Stimulated activated CD4-positive, alpha-beta T cell treated with anti-CD3 and anti-CD28 coated beads, Interleukin-1b, Interleukin-23, amount 100 ng/mL, for 24 hours (primary cell): Measurements from ENCODE around the gene TMEM245.
"Not testable (repeated sequence)": the region's sequence is repeated elsewhere in the genome, so short reads cannot be mapped to it uniquely, and the experiment has no call there.

Source experiments
- DNase-seq, 4 experiments: peaks; one replicate each; pipeline ENCODE4 v3.0.0-alpha.2; 2020; ENCODE audit warnings: low read depth in 4 of 4, low spot score in 1 of 4

Gene TMEM245

GRCh38 chr9:109003116-109003515 is 116.6 kb downstream of the TMEM245 start:
- DNase-seq, result no peak

DNA sequence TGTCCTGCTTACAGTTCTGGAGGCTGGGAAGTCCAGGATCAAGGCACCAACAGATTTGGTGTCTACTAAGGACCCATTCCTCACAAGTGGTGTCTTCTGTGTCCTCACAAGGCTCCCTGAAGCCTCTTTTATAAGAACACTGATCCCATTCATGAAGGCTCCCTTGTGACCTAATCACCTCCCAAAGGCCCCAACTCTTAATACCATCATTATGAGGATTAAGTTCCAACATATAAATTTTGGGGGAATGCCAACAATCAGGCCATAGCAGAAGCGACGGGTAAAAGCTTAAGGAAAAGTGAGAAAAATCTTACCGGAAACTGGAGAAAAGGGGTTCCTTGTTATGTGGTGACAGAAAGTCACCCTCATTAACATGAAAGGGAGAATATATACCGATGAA is 117.6 kb downstream of the TMEM245 start:
- no peak for DNase-seq

- no peak for DNase-seq
Observed at GRCh38 chr9:109001275-109001676, 118.5 kb downstream of the TMEM245 start.

DNA sequence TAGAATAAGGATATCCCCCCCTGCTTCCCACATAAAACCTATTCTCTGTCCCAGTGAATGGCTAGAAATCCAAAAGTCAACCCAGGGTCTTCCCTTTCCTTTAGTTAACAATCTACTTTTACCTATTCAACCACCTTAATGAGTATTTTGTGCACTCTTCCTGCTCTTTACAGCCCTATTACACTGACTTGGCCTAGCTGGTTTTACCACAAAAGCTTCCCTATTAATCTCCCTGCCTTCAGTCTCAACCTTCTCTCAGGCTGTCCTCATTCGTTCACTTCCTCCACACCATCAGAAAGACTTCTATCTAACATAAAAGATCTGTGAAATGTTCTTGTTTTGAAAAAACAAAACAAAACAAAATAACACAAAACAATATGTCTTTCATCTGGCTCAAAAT is 122.6 kb downstream of the TMEM245 start:
- DNase-seq, result no peak

DNA sequence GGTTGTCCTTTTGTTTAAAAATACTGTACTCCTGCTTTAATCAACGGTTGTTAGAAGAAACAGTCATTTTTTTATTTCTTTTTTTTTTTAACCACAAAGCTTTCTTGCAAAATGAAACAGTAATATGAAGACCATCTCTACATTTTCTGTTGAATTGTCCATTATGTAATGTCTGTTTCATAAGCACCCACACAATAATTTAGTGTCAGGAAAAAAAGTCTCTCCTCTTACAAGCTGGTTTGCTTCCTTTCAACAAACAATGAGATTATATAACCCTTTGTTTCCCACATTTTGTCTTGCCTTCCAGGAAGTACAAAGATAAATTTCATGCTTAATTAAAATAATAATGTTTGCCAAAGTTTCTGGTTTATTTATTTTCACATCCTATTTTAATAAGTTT is 123.1 kb downstream of the TMEM245 start:
- DNase-seq, result no peak

DNA sequence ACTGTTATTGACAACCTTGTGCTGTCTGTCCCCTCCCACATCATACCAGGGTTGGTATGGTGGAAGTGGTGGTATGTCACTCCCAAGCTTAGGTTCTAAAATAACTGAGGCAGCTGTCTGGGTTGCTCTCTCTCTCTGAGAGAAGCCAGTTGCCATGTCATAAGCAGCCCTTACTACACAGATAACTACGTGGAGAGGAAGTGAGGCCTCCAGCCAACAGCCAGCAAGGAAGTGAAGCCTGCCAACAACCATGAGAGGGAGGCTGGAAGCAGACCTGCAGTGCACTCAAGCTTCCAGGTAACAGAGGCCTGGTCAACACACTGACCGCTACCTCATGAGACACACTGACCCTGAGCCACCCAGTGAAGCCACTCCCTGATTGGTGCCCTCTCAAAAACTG is 125.1 kb downstream of the TMEM245 start:
- DNase-seq, result no peak

GRCh38 chr9:108991479-108991878 is 128.3 kb downstream of the TMEM245 start:
- DNase-seq, result no peak

DNA sequence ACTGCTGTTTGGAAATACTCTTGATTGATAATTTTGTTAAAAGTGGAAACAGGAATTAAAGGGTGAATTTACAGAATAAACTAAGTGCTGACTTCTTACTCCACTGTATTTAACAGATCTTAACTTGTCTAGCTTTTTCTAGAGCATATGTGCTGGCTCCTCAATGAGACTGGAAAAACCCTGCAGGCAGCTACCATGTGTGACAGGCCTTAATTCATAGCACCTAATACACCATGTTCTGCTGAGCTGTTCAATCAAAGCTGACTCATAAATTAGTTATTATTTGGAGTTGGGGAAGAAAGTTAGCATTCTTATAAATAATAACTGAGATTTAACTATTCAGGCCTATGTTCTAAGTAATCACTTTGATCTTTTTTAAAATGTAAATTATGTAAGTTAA is 135.9 kb downstream of the TMEM245 start:
- no peak for DNase-seq

DNA sequence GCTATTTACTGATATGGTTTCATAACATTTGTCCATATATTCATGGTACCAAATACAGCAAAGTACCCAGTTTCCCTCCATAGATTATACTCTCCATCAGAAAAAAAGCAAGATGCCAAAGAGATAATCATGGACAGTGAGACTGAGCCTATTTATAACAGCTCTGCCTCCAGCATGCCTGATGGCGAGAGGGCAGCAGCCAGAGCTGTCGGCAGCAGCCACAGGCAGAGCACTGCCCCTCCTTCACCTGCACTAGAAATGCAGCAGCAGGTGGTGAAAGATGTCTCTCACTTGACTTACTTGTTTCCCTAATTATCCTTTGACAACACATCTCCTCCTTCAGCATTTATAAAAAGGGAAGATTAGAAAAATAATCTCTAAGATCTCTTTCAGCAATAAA is 138.9 kb downstream of the TMEM245 start:
- DNase-seq, result no peak

GRCh38 chr9:108978205-108978604 is 141.5 kb downstream of the TMEM245 start:
- DNase-seq, result no peak

DNA sequence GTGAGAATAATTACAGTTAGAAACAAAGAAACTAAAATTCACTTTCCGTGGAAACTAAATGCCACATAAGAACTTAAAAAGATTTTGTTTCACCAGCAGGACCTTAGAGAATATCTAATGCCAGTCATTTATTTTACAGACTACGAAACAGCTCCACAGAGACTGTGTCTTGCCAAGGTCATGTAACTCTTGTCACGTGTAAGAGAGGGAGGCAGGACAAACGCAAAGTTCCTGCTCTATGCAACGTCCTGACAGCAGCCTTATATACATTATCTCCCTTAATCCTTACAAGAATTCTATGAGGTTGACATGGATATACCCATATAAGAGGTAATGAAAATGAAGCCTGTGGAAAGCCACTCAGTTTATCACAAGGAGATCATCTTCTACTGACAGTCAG is 145.9 kb downstream of the TMEM245 start:
- DNase-seq, result no peak

DNA sequence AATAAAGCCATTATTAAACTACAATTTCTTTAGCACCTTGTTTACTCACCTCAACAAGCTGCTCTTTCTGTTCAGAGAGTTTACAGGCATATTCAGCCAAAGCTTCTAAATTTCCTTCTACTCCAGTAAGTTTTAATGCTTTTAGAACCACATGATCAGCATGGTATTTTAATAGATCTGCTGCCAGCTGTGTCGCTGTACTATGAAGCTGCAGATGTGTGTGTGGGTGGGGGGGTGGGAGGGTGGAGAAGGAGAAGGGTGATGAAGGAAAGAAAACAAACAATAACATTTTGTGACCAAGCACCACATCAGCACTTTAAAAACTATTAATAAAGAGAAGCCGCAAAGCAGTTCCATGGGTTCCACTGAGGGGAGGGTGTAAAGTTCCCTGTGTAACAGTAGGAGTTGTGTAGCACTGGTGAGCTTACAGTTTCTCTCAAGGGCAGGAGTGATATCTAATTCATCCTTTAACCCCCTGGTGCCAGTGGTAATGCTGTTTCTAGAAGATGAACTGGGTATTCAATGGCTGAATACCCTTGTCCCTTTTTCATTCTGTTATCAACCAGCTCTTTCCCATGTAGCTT is 147.0 kb downstream of the TMEM245 start:
- no peak for DNase-seq

GRCh38 chr9:108972186-108972585 is 147.6 kb downstream of the TMEM245 start:
- DNase-seq, result no peak

- DNase-seq, result not testable (repeated sequence)
Observed at GRCh38 chr9:108971392-108971791, 148.4 kb downstream of the TMEM245 start.

GRCh38 chr9:108967916-108968315 is 151.8 kb downstream of the TMEM245 start:
- DNase-seq, result no peak
